ENCODE measurements around the gene CAMTA2. TPM values are rescaled to one million over a fixed set of nuclear protein-coding genes. Genes with fewer than 3 reads are reported as not detected.
A peak's percentile ranks its signal among the peaks of the same experiment; 100 is the strongest.

The CAMTA2 gene
- total RNA-seq, 3 donors from 2014 or later = 87.8 to 141 (median 101) TPM

DNA sequence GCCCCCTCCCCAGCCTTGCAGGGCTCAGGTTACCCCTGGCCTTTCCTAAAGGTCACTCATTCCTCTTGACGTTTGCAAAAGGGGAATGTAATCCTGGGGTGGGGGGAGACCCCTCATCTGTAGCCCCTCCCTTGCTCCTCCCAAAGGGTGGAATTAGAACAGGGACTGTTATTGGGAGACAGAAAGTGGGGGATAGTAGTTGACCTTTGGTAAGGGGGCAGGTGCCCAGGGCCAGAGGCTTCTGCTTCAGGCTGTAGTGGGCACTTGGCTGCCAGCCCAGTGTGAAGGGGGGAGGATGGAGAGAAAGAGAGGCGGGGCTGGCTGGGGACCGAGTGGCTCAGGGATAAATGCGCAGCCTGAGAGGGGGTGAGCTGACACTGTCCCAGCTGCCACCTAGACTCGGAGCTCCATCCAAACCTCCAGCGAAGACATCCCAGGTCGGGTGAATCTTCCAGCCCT is 36.7 kb downstream of the CAMTA2 start, which contains the start of gene ENO3:
TSS of gene ENO3 (plus strand) at position 374 of the 459 bp plus-strand sequence. CDS start 711 bp downstream, outside the sequence.
- ATAC-seq (no peak), DNase-seq (no peak)
- H3K9me3 Mint-ChIP-seq = no peaks in the 10 kb centered on the region
- H3K4me3 Mint-ChIP-seq = peak within 1 kb of the TSS; percentile 86
- no peaks in the 10 kb centered on the region for H3K27me3 Mint-ChIP-seq (ENCODE audit: low read depth)
- H3K4me1 Mint-ChIP-seq (ENCODE audit: low read depth) = peaks cover 19% of the 10 kb centered on the region
- peaks cover 12% of the 10 kb centered on the region for H3K36me3 Mint-ChIP-seq (ENCODE audit: insufficient read depth)

DNA sequence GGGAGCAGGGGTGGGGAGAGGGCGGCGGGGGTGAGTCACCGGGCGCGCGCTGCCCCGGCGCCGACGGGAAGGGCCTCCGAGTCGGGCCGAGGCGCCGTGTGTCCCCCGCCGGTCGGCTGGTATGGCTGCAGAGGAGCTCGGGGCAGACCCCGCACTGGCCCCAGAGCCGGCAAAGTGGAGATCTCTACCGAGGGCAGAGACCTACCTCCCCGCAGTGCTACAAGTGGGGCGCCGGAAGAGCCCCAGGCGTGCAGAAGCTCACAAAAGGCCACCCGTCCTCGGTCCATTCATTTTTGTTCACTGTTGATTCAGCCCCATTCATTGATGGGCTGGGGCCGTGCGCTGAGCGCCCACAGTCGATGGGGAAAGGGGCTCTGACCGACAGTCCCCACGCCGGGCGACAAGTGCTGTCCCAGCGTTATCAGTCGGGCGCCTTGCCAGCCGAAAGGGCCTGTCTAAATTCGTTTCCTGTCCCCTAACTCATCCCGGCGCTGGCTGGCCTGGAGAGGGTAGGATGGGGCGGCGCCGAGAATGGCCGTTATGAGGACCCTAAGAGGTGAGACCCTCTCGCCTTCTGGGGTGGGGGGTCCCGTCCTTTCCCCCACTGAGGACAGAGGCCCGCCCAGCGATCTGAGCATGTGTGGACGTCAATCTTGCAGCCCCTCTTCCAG is 37.3 kb downstream of the CAMTA2 start:
- ATAC-seq (peak; percentile 17 to 21), DNase-seq (peak; percentile 65)
- peaks cover 25% of the 10 kb centered on the region for H3K4me1 Mint-ChIP-seq (ENCODE audit: low read depth)
- no peaks in the 10 kb centered on the region for H3K9me3 Mint-ChIP-seq
- H3K36me3 Mint-ChIP-seq (ENCODE audit: insufficient read depth) = peaks cover 18% of the 10 kb centered on the region
- no peaks in the 10 kb centered on the region for H3K27me3 Mint-ChIP-seq (ENCODE audit: low read depth)
- H3K4me3 Mint-ChIP-seq = peak overlapping the region; percentile 86

DNA sequence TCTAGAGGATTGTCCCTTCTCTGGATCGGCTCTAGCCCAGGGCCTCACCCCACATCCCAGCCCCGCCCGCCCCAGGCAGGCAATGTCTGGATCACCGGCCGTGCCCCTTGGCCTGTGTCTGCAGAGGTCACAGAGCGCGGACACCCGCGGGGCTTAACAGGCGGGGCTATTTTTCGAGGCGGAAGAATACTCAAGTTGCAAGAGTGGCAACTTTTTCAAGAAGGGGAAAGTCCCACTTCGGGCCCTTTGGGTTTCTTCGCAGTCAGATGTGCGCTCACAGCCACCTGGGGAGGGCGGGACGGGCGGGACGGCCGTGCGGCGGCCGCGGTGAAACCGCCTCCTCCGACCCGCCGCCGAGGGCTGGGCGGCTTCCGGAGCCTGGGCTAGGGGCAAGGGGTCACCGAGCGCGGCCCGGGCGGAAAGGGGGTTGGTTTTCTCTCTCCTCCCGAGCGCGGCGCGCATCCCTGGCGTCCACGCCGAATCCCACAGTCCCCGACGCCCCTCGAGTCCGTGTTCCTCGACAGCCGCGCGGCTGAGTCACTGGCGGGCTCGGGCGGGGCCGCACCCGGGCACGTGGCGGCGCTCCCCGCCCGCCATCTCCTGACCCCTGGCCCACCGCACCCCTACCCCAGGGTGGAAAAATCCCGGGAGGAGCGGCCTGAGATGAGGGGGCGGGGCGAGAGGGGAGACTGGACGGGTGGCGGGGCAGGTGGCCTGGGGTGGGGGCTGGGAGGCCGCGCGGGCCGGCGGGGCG is 38.0 kb downstream of the CAMTA2 start:
- H3K9me3 Mint-ChIP-seq = no peaks in the 10 kb centered on the region
- peak; percentile 36 to 44 for ATAC-seq
- H3K36me3 Mint-ChIP-seq (ENCODE audit: insufficient read depth) = peaks cover 24% of the 10 kb centered on the region
- H3K27me3 Mint-ChIP-seq (ENCODE audit: low read depth) = no peaks in the 10 kb centered on the region
- peak overlapping the region; percentile 94 for H3K4me3 Mint-ChIP-seq
- DNase-seq = peak; percentile 71
- peaks cover 32% of the 10 kb centered on the region for H3K4me1 Mint-ChIP-seq (ENCODE audit: low read depth)

DNA sequence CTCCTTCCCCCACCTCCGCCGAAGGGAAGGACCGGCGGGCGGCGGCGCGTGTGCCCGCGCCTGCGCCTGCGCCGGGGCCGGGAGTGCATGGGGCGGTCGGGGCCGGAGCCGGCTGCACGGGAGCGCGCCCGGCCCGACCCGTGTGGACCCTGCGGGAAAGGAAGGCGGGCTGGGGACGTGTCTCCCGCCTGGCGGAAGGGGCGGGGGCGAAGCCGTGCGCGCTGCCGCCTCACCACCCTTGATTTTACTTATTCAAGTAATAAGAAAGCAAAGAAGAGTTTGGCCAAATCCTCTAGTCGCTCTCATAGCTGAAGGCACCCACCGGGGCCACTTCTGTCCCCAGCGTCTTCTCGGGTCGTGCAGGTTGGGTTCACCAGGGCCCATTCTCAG is 38.5 kb downstream of the CAMTA2 start:
- peaks cover 28% of the 10 kb centered on the region for H3K36me3 Mint-ChIP-seq (ENCODE audit: insufficient read depth)
- ATAC-seq (peak; percentile 44 to 47), DNase-seq (peak; percentile 55)
- no peaks in the 10 kb centered on the region for H3K9me3 Mint-ChIP-seq
- peaks cover 37% of the 10 kb centered on the region for H3K4me1 Mint-ChIP-seq (ENCODE audit: low read depth)
- peak overlapping the region; percentile 94 for H3K4me3 Mint-ChIP-seq
- H3K27me3 Mint-ChIP-seq (ENCODE audit: low read depth) = no peaks in the 10 kb centered on the region

DNA sequence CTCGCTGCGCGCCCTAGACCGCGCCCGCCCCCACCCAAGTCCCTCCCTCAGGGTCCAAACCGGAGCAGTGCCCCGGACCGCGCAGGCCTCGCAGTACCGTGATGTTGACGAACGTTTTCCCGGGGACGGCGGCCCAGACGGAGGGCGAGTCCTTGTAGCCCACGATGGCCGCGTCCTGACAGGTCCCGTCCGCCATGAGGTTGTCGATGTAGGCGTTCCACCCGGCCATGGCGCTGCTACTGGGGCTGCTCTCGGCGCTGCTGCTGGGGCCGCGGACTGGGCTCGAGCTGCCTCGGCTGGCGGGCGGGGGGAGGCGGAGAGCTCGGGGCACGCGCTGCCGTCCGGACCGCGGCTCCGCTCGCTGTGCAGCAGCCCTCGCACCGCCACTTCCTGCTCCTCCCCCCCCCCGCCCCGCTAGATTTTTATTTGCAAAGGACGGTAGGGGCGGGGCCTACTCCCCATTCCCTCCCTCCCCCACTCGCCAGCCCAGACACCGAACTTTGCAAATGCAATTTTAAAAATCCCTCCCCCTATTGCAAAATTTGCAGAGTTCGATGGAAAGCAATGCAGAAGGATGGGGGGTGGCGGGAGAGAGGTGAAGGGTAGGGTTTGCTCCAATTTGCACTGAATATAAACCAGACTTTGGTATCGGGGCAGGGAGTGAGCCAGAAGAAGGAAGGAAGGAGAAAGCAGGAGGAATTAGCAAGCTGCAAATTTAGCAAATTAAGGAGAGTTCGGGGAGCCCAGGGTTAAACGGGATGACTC is 39.1 kb downstream of the CAMTA2 start, which contains the start of gene PFN1:
TSS of gene PFN1 (minus strand) at position 365 of the 765 bp plus-strand sequence. CDS start at position 229, 136 bp downstream.
- peak within 1 kb of the TSS; percentile 94 for H3K4me3 Mint-ChIP-seq
- no peaks in the 10 kb centered on the region for H3K27me3 Mint-ChIP-seq (ENCODE audit: low read depth)
- peaks cover 43% of the 10 kb centered on the region for H3K4me1 Mint-ChIP-seq (ENCODE audit: low read depth)
- no peaks in the 10 kb centered on the region for H3K9me3 Mint-ChIP-seq
- peak; percentile 49 to 51 for ATAC-seq
- H3K36me3 Mint-ChIP-seq (ENCODE audit: insufficient read depth) = peaks cover 29% of the 10 kb centered on the region
- DNase-seq = peak; percentile 88

DNA sequence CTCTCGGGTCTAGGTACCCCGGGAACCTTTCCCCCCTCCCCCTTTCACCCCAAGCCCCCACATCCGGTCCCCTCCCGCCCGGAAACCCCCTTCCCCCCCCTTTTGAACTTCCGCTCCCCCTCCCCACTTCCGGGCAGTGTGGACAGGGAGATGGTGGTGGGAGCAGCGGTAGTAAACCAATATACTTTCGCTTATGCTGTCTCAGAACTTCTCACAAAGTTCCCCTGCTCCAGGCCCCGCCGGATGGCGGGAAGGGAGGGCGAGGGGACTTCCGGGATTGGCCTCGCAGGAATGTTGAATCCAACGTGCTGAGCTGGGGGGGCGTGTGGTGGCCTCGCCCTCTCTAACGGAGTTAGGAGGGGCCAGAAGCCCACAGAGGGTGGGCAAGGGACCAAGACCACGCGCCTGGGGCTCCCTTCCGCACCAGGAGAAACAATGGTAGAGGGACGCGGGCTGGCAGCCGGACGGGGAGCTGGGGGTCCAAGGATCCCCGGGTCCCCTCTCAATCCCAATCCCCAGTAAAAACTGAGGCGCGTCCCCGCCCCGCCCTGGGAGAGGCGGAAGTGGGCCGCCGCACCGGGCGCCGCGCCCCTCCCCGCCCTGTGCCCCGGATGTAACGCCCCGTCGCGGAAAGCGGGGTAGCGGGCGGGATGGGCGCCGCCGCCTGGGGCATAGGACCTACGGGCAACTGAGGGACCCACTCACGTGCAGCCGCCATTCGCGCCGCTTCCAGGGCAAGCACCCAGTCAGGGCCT is 39.9 kb downstream of the CAMTA2 start:
- DNase-seq (peak; percentile 59), ATAC-seq (peak; percentile 27 to 29)
- H3K36me3 Mint-ChIP-seq (ENCODE audit: insufficient read depth) = peaks cover 33% of the 10 kb centered on the region
- peaks cover 51% of the 10 kb centered on the region for H3K4me1 Mint-ChIP-seq (ENCODE audit: low read depth)
- H3K9me3 Mint-ChIP-seq = no peaks in the 10 kb centered on the region
- H3K4me3 Mint-ChIP-seq = peak overlapping the region; percentile 94
- H3K27me3 Mint-ChIP-seq (ENCODE audit: low read depth) = no peaks in the 10 kb centered on the region

DNA sequence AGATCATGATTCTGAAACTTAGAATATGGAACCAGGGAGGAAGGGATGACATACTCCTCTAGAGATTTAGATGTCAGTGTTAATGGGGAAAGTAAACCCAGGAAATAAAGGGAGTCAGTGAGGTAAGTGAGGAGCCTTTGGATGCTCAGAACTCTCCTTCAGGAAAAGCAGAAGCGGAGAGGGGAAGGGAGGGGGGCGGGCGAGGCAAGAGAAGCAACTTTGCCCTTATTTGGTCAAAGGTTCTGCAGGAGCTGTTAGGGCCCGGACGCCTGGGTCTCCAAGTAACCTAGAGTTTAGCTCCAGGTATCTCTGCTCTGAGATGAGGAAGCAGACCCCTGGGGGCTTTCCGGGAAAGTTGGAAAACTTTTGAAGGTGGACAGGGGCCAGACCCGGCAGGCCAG is 40.5 kb downstream of the CAMTA2 start:
- Mint-ChIP-seq H3K36me3 (ENCODE audit: insufficient read depth) (peaks cover 33% of the 10 kb centered on the region), H3K9me3 (no peaks in the 10 kb centered on the region), H3K4me3 (peak overlapping the region; percentile 94), H3K4me1 (ENCODE audit: low read depth) (peaks cover 57% of the 10 kb centered on the region), H3K27me3 (ENCODE audit: low read depth) (no peaks in the 10 kb centered on the region)
- DNase-seq (no peak), ATAC-seq (no peak)

DNA sequence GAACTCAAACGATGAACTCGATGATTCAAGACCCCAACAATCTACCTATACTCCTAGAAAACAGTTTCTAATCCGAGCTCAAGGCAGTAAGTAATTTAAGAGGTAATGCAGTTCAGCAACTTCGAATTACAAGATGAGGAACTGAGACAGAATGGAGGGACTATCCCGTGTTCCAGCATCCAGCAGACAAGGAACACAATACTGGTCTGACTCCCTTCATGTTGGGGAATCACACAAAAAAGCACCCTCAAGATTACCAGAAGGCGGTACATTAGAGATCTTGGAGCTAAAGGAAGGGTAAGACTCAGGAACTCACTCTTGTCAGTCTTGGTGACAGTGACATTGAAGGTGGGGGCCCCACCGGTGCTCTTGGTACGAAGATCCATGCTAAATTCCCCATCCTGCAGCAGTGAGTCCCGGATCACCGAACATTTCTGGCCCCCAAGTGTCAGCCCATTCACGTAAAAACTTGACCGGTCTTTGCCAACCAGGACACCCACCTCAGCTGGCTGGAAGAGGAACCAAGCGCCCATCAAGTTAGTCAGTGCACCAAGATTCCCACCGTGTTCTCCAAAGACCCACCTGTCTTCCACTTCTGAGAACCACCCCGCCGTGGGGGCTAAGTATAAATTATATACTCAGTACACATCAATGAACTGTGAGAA is 41.0 kb downstream of the CAMTA2 start:
- Mint-ChIP-seq H3K9me3 (no peaks in the 10 kb centered on the region), H3K4me1 (ENCODE audit: low read depth) (peaks cover 62% of the 10 kb centered on the region), H3K4me3 (peak overlapping the region; percentile 94), H3K36me3 (ENCODE audit: insufficient read depth) (peaks cover 38% of the 10 kb centered on the region), H3K27me3 (ENCODE audit: low read depth) (no peaks in the 10 kb centered on the region)
- DNase-seq (no peak), ATAC-seq (no peak)

DNA sequence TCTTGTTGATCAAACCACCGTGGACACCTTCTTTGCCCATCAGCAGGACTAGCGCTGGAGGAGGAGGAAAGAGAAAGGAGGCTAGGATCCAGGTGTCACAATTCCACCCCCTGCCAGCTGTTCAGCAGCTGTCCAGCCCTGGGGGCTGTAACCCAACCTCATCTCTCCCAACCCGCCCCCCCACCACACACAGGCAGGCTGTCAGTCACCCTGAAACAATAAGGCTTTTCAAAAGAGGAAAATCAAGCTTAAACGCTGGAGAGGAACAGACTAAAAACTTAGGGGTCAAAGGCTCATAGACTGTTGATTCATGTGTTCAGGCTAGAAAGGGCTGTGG is 41.6 kb downstream of the CAMTA2 start:
- Mint-ChIP-seq H3K9me3 (no peaks in the 10 kb centered on the region), H3K36me3 (ENCODE audit: insufficient read depth) (peaks cover 43% of the 10 kb centered on the region), H3K27me3 (ENCODE audit: low read depth) (no peaks in the 10 kb centered on the region), H3K4me3 (peak overlapping the region; percentile 94), H3K4me1 (ENCODE audit: low read depth) (peaks cover 64% of the 10 kb centered on the region)
- no peak for DNase-seq
- no peak for ATAC-seq

DNA sequence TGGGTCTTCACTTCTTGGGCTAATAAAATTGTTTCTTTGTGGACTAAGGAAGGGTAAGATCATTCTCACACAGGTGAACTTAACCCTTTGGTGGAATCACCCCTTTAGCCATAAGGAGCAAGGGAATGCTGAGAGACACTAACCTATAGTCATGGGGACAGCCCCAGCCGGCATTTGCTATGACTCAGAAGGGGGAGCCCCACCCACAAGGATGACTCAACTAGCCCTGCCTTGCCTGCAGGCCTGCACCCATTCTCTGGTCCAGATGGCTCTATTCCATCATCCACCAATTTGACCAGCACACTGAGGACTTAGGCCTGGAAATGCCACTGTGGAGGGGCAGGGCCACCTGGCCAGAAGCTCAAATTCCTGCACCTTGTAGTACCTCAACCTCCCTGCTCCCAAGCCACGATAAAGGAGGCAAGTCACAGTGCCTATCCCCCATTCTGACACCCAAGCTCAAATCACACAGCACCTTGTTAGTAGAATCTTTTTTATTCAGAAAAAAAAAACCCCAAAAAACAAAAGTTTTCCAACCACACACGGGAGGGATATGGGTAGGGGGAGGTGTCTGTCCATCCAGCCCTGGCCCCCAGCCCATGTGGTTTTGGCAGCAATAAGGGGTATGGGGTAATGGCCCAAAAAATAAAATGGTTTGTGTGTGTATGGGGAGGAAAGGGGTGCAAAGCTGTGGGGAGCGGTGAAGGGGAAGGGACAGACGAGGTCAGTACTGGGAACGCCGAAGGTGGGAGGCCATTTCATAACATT is 42.1 kb downstream of the CAMTA2 start:
- Mint-ChIP-seq H3K36me3 (ENCODE audit: insufficient read depth) (peaks cover 43% of the 10 kb centered on the region), H3K27me3 (ENCODE audit: low read depth) (no peaks in the 10 kb centered on the region), H3K9me3 (no peaks in the 10 kb centered on the region), H3K4me1 (ENCODE audit: low read depth) (peaks cover 58% of the 10 kb centered on the region), H3K4me3 (peak overlapping the region; percentile 94)
- peak; percentile 80 for DNase-seq
- ATAC-seq = peak; percentile 32 to 33

DNA sequence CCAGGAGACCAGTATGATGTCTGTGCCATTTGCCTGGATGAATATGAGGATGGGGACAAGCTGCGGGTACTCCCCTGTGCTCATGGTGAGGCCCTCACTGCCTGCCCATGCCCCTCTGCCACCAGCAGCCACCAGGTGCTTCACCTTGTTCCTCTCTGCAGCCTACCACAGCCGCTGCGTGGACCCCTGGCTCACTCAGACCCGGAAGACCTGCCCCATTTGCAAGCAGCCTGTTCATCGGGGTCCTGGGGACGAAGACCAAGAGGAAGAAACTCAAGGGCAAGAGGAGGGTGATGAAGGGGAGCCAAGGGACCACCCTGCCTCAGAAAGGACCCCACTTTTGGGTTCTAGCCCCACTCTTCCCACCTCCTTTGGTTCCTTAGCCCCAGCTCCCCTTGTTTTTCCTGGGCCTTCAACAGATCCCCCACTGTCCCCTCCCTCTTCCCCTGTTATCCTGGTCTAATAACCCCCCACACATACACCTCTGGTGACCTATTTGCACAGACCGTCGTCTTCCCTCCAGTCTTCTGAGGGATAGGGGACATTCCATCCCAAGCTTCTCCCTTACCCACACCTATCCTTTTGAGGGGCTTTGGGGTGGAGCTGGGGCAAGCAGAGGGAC is 42.8 kb downstream of the CAMTA2 start:
- no peaks in the 10 kb centered on the region for H3K27me3 Mint-ChIP-seq (ENCODE audit: low read depth)
- H3K9me3 Mint-ChIP-seq = no peaks in the 10 kb centered on the region
- peak overlapping the region; percentile 94 for H3K4me3 Mint-ChIP-seq
- DNase-seq = no peak
- no peak for ATAC-seq
- peaks cover 55% of the 10 kb centered on the region for H3K4me1 Mint-ChIP-seq (ENCODE audit: low read depth)
- H3K36me3 Mint-ChIP-seq (ENCODE audit: insufficient read depth) = peaks cover 43% of the 10 kb centered on the region

DNA sequence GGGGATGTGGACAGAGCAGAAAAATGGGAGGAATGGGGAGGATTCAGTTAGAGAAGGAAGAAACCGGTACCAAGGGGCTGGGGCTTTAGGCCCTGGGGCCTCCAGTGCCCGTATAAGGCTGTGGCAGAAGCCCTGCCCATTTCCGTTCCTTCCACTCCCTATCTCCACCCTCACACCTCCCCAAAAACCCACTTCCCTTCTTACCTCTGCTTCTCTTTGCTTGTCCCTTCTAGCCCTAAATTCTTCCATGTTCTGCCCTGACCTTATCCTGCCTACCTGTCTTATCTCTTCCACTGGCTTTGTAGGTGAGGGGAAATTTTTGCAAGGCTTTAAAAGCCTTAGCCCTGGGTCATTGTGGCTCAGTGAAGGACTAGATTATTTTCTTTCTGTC is 43.3 kb downstream of the CAMTA2 start:
- Mint-ChIP-seq H3K9me3 (no peaks in the 10 kb centered on the region), H3K27me3 (ENCODE audit: low read depth) (no peaks in the 10 kb centered on the region), H3K4me3 (peak overlapping the region; percentile 94), H3K4me1 (ENCODE audit: low read depth) (peaks cover 57% of the 10 kb centered on the region), H3K36me3 (ENCODE audit: insufficient read depth) (peaks cover 43% of the 10 kb centered on the region)
- ATAC-seq (no peak), DNase-seq (no peak)
